GM18505 (cell line): ENCODE results near the gene SOD3.

Experiments
- ATAC-seq: cut with Tn5 transposase; IDR thresholded peaks from one replicate; pipeline ENCODE4 v1.9.1; 2021; ENCODE audit not compliant: unreplicated experiment
- POLR2A ChIP-seq: IDR thresholded peaks from 4 replicates; pipeline ENCODE4 v1.6.1; 2011; ENCODE audit warnings: borderline replicate concordance; ENCODE audit not compliant: insufficient read depth, insufficient read length; ENCODE audit errors: extremely low read depth

The SOD3 gene

DNA sequence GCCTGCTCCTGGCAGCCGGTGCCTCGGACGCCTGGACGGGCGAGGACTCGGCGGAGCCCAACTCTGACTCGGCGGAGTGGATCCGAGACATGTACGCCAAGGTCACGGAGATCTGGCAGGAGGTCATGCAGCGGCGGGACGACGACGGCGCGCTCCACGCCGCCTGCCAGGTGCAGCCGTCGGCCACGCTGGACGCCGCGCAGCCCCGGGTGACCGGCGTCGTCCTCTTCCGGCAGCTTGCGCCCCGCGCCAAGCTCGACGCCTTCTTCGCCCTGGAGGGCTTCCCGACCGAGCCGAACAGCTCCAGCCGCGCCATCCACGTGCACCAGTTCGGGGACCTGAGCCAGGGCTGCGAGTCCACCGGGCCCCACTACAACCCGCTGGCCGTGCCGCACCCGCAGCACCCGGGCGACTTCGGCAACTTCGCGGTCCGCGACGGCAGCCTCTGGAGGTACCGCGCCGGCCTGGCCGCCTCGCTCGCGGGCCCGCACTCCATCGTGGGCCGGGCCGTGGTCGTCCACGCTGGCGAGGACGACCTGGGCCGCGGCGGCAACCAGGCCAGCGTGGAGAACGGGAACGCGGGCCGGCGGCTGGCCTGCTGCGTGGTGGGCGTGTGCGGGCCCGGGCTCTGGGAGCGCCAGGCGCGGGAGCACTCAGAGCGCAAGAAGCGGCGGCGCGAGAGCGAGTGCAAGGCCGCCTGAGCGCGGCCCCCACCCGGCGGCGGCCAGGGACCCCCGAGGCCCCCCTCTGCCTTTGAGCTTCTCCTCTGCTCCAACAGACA lies 4.4 kb downstream of the SOD3 start:
- no peak for ATAC-seq
- no peak for TF ChIP-seq POLR2A

DNA sequence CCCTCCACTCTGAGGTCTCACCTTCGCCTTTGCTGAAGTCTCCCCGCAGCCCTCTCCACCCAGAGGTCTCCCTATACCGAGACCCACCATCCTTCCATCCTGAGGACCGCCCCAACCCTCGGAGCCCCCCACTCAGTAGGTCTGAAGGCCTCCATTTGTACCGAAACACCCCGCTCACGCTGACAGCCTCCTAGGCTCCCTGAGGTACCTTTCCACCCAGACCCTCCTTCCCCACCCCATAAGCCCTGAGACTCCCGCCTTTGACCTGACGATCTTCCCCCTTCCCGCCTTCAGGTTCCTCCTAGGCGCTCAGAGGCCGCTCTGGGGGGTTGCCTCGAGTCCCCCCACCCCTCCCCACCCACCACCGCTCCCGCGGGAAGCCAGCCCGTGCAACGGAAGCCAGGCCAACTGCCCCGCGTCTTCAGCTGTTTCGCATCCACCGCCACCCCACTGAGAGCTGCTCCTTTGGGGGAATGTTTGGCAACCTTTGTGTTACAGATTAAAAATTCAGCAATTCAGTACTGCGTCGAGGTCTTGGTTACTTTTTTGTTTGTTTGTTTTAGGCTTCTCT lies 5.0 kb downstream of the SOD3 start:
- ATAC-seq, result no peak
- no peak for TF ChIP-seq POLR2A

DNA sequence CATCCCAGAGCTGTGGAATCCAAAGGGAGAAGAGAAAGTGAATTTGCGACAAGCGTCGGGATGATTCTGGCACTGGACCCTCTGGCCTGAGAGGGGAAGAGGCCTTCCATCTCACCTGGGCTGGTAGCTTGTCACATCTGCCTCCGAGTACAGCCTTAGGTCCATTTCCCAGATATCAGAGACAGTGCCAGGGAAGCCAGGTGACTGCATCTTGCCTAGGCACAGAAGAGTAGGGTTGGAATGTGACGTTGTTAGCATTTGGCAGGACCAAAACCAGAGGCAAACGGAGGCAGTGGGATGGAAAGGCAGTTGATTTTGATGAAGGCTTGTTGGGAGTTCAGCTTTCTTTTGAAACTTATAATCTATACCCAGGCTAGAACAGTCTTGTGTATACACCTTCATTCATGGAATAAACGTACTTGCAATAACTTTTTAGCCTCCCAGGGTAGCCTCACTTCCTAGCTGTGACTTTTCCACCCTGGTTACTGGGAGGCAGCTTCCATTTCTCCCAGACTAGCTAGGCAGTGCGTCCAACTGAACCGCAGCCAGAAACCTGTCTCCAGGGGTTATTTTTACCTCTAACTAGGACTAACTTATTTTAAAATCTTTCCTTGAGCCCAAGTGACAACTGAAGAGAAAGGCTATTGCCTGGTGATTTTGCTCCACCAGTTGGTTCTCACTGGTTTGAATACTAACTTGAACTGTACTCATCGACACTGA lies 5.9 kb downstream of the SOD3 start:
- no peak for ATAC-seq
- TF ChIP-seq POLR2A, result no peak

DNA sequence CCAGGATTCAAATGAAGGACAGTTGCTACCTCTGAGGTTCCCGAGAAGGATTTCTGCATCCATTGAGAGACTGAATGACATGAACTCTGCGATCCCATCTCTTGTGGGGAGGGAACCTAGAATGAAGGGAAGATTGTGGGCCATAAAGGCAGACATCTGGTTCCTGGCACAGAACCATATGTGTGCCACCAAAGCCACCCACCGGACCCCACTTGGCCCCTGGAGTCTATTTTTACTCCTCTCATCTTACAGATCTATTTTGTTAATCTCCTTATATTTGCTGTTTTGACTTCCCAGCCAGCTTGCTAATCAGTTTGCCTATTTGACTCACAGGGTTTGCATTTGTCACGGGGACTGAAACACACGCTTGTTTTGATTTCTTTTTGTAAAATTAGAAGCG lies 7.3 kb downstream of the SOD3 start:
- no peak for TF ChIP-seq POLR2A
- no peak for ATAC-seq

DNA sequence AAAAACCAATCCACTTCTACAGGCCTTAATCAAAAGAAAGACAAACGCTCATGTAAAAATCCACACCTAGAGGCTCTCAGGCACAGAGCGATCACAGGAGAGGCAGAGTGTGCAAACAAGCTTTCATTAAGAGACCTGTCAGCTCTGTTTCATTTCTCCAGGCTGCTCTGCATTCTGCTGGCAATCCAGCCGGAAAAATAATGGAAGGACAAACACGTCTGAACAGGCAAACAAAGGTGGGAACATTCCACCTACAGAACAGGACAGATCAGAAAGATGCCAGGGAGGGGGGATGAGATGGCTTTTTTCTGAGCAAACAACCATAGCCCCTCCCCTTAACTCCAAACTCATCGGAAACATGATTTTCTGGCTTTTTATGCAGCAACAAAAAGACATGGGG lies 9.7 kb downstream of the SOD3 start:
- TF ChIP-seq POLR2A, result no peak
- ATAC-seq, result no peak

DNA sequence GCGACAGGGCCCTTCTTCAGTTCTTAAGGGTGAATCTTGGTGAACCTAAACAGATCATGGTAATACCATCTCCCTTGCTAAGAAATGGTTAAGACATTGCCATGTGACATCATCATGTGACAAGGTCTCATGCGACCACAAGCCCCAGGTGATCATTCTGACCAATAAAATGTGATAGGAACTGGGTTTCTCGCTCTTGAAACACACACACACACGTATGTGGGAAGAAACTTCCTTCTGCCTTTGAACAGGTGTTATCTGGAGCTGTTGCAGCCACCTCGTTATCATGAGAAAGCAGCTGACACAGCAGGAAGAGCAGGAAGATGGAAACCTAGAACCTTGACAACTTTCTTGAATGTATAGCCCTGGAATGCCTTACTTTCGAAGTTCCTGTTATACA lies 10.2 kb downstream of the SOD3 start:
- no peak for ATAC-seq
- no peak for TF ChIP-seq POLR2A

DNA sequence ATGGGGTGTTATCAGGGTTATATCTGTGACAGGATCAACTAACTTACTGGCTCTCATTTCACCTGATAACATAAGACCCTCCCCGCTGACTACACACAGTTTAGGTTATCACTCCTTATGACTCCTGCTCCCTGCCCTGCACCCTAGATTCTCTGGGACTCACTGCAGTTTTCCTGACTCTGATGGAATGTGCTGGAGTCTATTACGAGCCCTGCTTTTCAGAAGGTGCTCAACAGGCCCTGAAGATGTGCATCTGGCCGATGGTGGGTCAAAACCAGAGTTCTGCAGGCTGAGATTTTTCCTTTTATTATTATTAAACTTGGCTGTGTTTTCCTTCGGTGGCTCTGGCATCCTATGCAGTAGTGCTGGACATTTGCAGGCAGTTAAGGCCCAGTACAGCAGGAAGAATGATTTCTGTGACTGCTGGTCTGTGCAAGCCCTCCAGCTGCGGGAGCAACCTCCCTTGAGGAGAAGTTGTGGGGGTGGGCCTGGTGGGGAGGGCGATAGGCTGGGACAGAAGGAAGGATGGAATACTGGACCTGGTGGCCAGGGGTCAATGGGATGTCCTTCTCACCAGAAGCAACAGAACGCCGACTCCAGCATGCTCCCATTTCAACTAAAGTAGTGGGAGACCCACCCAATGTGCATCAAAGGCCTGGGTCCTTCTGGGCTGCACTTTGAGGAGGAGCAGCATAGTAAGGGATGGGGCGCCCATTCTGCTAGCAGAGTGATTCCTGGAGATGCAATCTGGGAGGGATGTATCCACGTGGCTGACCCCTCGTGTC lies 11.0 kb downstream of the SOD3 start:
- no peak for TF ChIP-seq POLR2A
- ATAC-seq, result no peak

DNA sequence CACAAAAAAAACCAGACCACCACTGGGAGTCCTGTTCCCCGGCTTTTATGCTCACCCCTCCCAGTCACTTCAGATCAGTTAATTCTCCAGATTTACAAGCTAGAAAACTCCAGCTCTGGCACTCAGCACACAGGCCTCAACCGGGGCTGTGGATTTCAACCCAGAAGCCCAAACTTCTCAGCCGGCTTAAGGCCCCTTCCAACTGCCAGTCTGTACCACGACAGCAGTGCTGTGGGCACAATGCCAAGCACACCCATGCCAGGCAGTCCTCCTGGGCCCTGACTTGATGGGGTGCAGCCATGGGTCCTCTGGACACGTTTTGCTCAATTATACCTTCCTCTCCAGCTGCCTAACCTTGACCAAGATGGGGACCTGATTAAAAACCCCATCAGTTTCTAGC lies 12.2 kb downstream of the SOD3 start:
- no peak for TF ChIP-seq POLR2A
- ATAC-seq, result no peak

DNA sequence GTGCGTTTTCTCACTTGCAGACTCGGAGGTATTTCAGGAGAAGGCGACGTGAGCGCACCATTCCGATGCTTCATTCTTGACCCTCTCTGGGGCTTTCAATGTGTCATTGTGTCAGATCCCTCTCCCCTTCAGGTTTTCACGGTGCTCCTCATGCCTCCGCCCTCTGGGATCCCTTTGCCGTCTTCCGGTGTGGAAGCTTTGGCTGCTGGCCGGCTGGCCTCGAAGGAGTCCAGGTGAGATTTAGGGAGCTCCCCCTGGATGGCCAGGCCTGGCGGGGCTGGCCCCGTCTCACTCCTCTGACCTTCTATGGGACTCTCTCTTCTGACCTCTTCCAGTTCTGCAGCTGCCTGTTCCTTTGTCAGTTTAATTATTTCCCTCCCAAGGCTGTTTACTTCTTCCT lies 12.9 kb downstream of the SOD3 start:
- TF ChIP-seq POLR2A, result no peak
- no peak for ATAC-seq

DNA sequence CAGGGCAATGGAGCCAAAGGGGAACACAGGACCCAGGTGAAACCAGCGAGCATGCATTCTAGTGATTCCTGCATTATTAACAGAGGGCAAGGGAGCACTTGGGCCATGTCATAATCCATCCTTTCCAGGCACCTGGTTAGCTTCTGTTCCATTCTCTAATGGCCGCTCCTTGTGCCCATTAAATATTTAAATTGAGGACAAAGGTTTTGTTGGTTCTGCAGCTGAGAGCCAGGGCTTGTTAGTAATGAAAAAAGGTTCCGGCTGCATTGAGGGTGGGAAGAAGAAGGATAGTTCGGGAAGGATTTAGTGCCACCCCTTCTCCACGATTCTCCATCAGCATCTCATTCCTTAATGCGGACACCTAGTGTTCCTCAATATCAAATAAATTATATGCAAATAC lies 13.6 kb downstream of the SOD3 start:
- no peak for ATAC-seq
- no peak for TF ChIP-seq POLR2A

DNA sequence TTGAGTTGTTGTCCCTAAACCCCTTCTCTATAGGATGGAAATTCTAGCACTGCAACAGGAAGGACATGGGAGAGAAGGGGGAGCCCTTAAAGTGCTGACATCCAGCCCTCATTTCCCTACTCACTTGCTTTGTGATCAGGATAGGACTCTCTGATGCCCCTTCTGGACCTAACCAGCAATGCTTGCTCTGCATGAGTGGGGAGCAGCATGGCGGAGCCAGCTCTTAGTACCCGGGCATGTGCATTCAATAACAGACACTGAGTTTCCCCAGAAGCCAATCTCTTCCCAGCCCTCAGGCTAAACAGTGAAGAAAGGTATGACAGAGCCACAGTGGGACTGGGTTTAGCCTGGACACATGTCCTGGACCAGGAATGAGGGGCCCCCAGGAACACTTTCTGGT lies 14.0 kb downstream of the SOD3 start:
- ATAC-seq, result no peak
- TF ChIP-seq POLR2A, result no peak

DNA sequence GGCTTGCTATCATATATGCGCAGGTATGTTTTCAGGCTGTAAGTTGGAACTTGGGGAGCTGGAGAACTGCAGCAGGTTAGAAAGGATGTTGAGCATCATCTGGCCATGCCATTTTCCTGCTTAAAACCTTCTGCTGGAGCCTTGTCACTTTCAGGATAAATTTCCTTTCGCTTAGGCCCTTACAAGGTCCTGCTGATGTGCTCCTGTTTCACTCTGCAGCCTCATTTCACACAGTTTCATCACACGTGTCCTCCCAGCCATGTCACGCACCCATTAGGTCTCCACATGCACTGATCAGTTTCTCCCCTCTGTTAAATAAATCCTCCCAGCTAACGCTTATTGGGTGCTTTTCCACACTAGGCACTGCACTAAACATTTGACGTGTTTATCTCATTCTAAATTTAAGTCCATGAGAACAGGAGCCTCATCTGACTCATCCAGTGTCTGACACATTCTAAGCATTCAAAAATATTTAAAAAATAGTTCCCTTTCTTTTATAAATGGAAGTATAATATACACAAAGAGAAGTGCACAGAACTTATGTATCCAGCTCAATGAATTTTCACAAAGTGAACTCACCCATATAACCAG lies 14.5 kb downstream of the SOD3 start:
- TF ChIP-seq POLR2A, result no peak
- no peak for ATAC-seq
